ENCODE results near the gene OR5K4. TPM values are rescaled to one million over a fixed set of nuclear protein-coding genes. Genes with fewer than 3 reads are reported as not detected.

Gene OR5K4
- polyA plus RNA-seq, 1 of the 3 experiments (the other 2 are of a cell fraction), result not detected

GRCh38 chr3:98367464-98368246 lies 14.0 kb downstream of the OR5K4 start:
- H4K20me1 ChIP-seq (ENCODE audit: insufficient read depth), result no peaks in the 10 kb centered on the region
- H3K4me1 ChIP-seq (ENCODE audit: control insufficient read depth in 1 of 2, insufficient read depth in 2 of 2, low read depth in 1 of 2, low read length in 1 of 2), result no peaks in the 10 kb centered on the region
- no peaks in the 10 kb centered on the region for H3K9me2 ChIP-seq
- H2AFZ ChIP-seq (ENCODE audit: low read depth), result no peak overlapping the region
- DNase-seq, result no peak
- H3K4me3 ChIP-seq (ENCODE audit: low read depth in 2 of 2, low read length in 1 of 2), result no peak overlapping the region
- POLR2A ChIA-PET, result no interaction called here
- H3K9ac ChIP-seq, result no peak overlapping the region
- 0% methylated on average over 4 of the region's 4 CpGs for WGBS (ENCODE audit: low lambda C conversion rate)
- H3K36me3 ChIP-seq (replicated peaks in 1 of 2; ENCODE audit: control insufficient read depth in 1 of 2, insufficient read depth in 2 of 2, low read length in 1 of 2), result no peaks in the 10 kb centered on the region
- peaks cover 7% of the 10 kb centered on the region; the same call in 1 of the 2 replicates for H3K9me3 ChIP-seq
- no peaks in the 10 kb centered on the region for H3F3A ChIP-seq (replicated peaks; ENCODE audit: insufficient read depth)
- TF ChIP-seq RFX5 (IDR thresholded peaks at IDR 0.05; ENCODE audit: low read length) (no peak), MXI1 (IDR thresholded peaks at IDR 0.05; ENCODE audit: low read depth, low read length) (no peak), MEF2A (IDR thresholded peaks at IDR 0.05; ENCODE audit: borderline replicate concordance, low read depth) (no peak), SIN3A (IDR thresholded peaks at IDR 0.05; ENCODE audit: borderline replicate concordance, low read depth, low read length) (no peak), TEAD4 (IDR thresholded peaks at IDR 0.05; ENCODE audit: borderline replicate concordance, insufficient read depth) (no peak), NRF1 (IDR thresholded peaks at IDR 0.05; ENCODE audit: low read depth, low read length) (no peak)
- H3K27me3 ChIP-seq (ENCODE audit: insufficient read depth), result no peaks in the 10 kb centered on the region
- no peak overlapping the region for H3K27ac ChIP-seq (ENCODE audit: low read depth in 2 of 2, low read length in 1 of 2)
- H3K79me2 ChIP-seq (ENCODE audit: insufficient read depth), result no peaks in the 10 kb centered on the region
- H3K4me2 ChIP-seq, result no peak overlapping the region
- CTCF ChIA-PET, result interaction anchor here (1.5 kb wide), 1 partner anchor 24 kb away, joined by 4 read pairs; no protein-coding TSS in a partner anchor

- Histone ChIP-seq H3K4me1 (ENCODE audit: control insufficient read depth in 1 of 2, insufficient read depth in 2 of 2, low read depth in 1 of 2, low read length in 1 of 2) (no peaks in the 10 kb centered on the region), H2AFZ (ENCODE audit: low read depth) (no peak overlapping the region), H4K20me1 (ENCODE audit: insufficient read depth) (no peaks in the 10 kb centered on the region), H3K36me3 (replicated peaks in 1 of 2; ENCODE audit: control insufficient read depth in 1 of 2, insufficient read depth in 2 of 2, low read length in 1 of 2) (no peaks in the 10 kb centered on the region), H3K27me3 (ENCODE audit: insufficient read depth) (no peaks in the 10 kb centered on the region), H3K79me2 (ENCODE audit: insufficient read depth) (no peaks in the 10 kb centered on the region), H3K9ac (no peak overlapping the region), H3K9me2 (0 out of 2 replicates have a peak, but pooled peaks cover 2% of the 10 kb centered on the region), H3K4me3 (ENCODE audit: low read depth in 2 of 2, low read length in 1 of 2) (no peak overlapping the region), H3K27ac (ENCODE audit: low read depth in 2 of 2, low read length in 1 of 2) (no peak overlapping the region), H3K9me3 (no peaks in the 10 kb centered on the region; the same call in 1 of the 2 replicates), H3F3A (replicated peaks; ENCODE audit: insufficient read depth) (no peaks in the 10 kb centered on the region), H3K4me2 (no peak overlapping the region)
- no peak for DNase-seq
- CTCF ChIA-PET, result no interaction called here
- TF ChIP-seq YY1 (IDR thresholded peaks at IDR 0.05; ENCODE audit: low read depth), result no peak
- no peak for TF ChIP-seq RCOR1 (IDR thresholded peaks at IDR 0.05; ENCODE audit: low read length)
- TF ChIP-seq SIN3A (IDR thresholded peaks at IDR 0.05; ENCODE audit: borderline replicate concordance, low read depth, low read length), result no peak
- TF ChIP-seq MXI1 (IDR thresholded peaks at IDR 0.05; ENCODE audit: low read depth, low read length), result no peak
- TF ChIP-seq NFIC (IDR thresholded peaks at IDR 0.05; ENCODE audit: borderline replicate concordance), result no peak
- TF ChIP-seq GABPA (IDR thresholded peaks at IDR 0.05; ENCODE audit: low read depth), result no peak
- no peak for TF ChIP-seq TCF12 (IDR thresholded peaks at IDR 0.05)
- TF ChIP-seq, protein P1, sequence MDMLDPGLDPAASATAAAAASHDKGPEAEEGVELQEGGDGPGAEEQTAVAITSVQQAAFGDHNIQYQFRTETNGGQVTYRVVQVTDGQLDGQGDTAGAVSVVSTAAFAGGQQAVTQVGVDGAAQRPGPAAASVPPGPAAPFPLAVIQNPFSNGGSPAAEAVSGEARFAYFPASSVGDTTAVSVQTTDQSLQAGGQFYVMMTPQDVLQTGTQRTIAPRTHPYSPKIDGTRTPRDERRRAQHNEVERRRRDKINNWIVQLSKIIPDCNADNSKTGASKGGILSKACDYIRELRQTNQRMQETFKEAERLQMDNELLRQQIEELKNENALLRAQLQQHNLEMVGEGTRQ (IDR thresholded peaks at IDR 0.05; ENCODE audit: borderline replicate concordance, low read depth, low read length), result no peak
- POLR2A ChIA-PET, result no interaction called here
These were observed 17.5 kb downstream of the OR5K4 start for GRCh38 chr3:98371186-98371585.

Measured in SK-N-SH (cell line).